Endothelial cell (in vitro differentiated cells): Measurements from ENCODE around the gene NR3C1. TPM values are rescaled to one million over a fixed set of nuclear protein-coding genes. Genes with fewer than 3 reads are reported as not detected.
A peak's percentile ranks its signal among the peaks of the same experiment; 100 is the strongest.

Source experiments
- DNase-seq: peaks from one replicate; pipeline ENCODE4 v3.0.0; 2021; ENCODE audit warnings: low spot score
- H3K27ac Mint-ChIP-seq: one replicate; pipeline ENCODE4 v1.8.0; 2021; ENCODE audit warnings: mixed read lengths, inconsistent platforms; ENCODE audit not compliant: unreplicated experiment
- H3K27me3 Mint-ChIP-seq: one replicate; pipeline ENCODE4 v1.8.0; 2021; ENCODE audit warnings: mild to moderate bottlenecking, moderate library complexity, mixed read lengths, inconsistent platforms; ENCODE audit not compliant: unreplicated experiment
- H3K36me3 Mint-ChIP-seq: one replicate; pipeline ENCODE4 v1.8.0; 2021; ENCODE audit warnings: mild to moderate bottlenecking, low read depth, mixed read lengths, inconsistent platforms; ENCODE audit not compliant: unreplicated experiment
- H3K4me1 Mint-ChIP-seq: one replicate; pipeline ENCODE4 v1.8.0; 2021; ENCODE audit warnings: mild to moderate bottlenecking, mixed read lengths, inconsistent platforms; ENCODE audit not compliant: unreplicated experiment
- H3K4me3 Mint-ChIP-seq: one replicate; pipeline ENCODE4 v1.8.0; 2021; ENCODE audit warnings: mild to moderate bottlenecking, mixed read lengths, inconsistent platforms; ENCODE audit not compliant: unreplicated experiment
- H3K9me3 Mint-ChIP-seq: one replicate; pipeline ENCODE4 v1.8.0; 2021; ENCODE audit warnings: mixed read lengths, inconsistent platforms; ENCODE audit not compliant: unreplicated experiment
- CTCF ChIP-seq: fragments of 200-600 bp; sonication (generic); IDR thresholded peaks from one replicate; pipeline ENCODE4 v1.5.0; 2021; ENCODE audit warnings: antibody characterized with exemption; ENCODE audit not compliant: unreplicated experiment
- total RNA-seq: library from RNA; stranded (reverse); fragmentation: NEBNext Ultra II Directional; extraction: Animal tissue kit (Norgen Biotek cat#: 25700); gene quantifications from one replicate; pipeline ENCODE4 v1.2.1, GENCODE V29; 2021; ENCODE audit not compliant: unreplicated experiment

The NR3C1 gene
- total RNA-seq, 1 donor from 2014 or later = 9.9 TPM

GRCh38 chr5:143402553-143403333, 743 bp downstream of the NR3C1 start:
- Mint-ChIP-seq H3K27ac (no peak overlapping the region), H3K9me3 (no peaks in the 10 kb centered on the region), H3K27me3 (peaks cover 7% of the 10 kb centered on the region), H3K36me3 (no peaks in the 10 kb centered on the region), H3K4me1 (peaks cover 4% of the 10 kb centered on the region), H3K4me3 (peak overlapping the region; percentile 91)
- DNase-seq = peak; percentile 49
- no peak for TF ChIP-seq CTCF

GRCh38 chr5:143402017-143402552, 1.4 kb downstream of the NR3C1 start:
- no peaks in the 10 kb centered on the region for H3K36me3 Mint-ChIP-seq
- H3K9me3 Mint-ChIP-seq = no peaks in the 10 kb centered on the region
- TF ChIP-seq CTCF = no peak
- no peak for DNase-seq
- peaks cover 7% of the 10 kb centered on the region for H3K27me3 Mint-ChIP-seq
- peak overlapping the region; percentile 91 for H3K4me3 Mint-ChIP-seq
- peaks cover 4% of the 10 kb centered on the region for H3K4me1 Mint-ChIP-seq
- H3K27ac Mint-ChIP-seq = no peak overlapping the region

- H3K4me1 Mint-ChIP-seq = peaks cover 7% of the 10 kb centered on the region
- no peak for TF ChIP-seq CTCF
- H3K36me3 Mint-ChIP-seq = no peaks in the 10 kb centered on the region
- H3K27ac Mint-ChIP-seq = no peak overlapping the region
- DNase-seq = no peak
- H3K4me3 Mint-ChIP-seq = peak overlapping the region; percentile 91
- no peaks in the 10 kb centered on the region for H3K9me3 Mint-ChIP-seq
- peaks cover 7% of the 10 kb centered on the region for H3K27me3 Mint-ChIP-seq
Observed at GRCh38 chr5:143401227-143402016, 2.1 kb downstream of the NR3C1 start.

- peaks cover 6% of the 10 kb centered on the region for H3K27me3 Mint-ChIP-seq
- DNase-seq = no peak
- no peak overlapping the region for H3K4me3 Mint-ChIP-seq
- H3K9me3 Mint-ChIP-seq = no peaks in the 10 kb centered on the region
- TF ChIP-seq CTCF = no peak
- H3K36me3 Mint-ChIP-seq = no peaks in the 10 kb centered on the region
- H3K27ac Mint-ChIP-seq = no peak overlapping the region
- peaks cover 12% of the 10 kb centered on the region for H3K4me1 Mint-ChIP-seq
Observed at GRCh38 chr5:143400541-143401226, 2.8 kb downstream of the NR3C1 start.
